HS-5 (cell line): Measurements from ENCODE around the gene GPER1.

Source experiments
- DNase-seq: peaks from one replicate; pipeline ENCODE4 v3.0.0-alpha.2; 2012; ENCODE audit warnings: low read depth

GPER1 gene

DNA sequence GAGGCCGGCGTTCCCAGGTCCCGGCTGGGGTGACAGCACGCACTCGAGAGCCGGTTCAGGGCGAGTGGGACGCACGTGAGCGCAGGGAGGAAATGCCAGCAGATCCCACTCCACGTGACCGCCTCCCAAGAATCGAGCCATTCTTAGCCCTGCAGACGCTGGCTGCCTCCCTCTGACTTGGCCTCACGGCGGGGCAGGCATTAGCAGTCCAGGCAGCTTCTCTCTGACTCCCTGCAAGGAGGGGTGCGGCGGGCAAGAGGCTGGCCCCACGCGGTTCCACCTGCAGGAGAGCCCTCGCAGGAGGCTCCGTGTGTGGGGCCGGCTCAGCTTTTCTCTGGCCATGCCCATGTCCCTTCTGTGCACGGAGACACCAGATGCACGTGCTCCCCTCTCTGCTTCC is 33.5 kb upstream of the GPER1 start:
- DNase-seq, result no peak

DNA sequence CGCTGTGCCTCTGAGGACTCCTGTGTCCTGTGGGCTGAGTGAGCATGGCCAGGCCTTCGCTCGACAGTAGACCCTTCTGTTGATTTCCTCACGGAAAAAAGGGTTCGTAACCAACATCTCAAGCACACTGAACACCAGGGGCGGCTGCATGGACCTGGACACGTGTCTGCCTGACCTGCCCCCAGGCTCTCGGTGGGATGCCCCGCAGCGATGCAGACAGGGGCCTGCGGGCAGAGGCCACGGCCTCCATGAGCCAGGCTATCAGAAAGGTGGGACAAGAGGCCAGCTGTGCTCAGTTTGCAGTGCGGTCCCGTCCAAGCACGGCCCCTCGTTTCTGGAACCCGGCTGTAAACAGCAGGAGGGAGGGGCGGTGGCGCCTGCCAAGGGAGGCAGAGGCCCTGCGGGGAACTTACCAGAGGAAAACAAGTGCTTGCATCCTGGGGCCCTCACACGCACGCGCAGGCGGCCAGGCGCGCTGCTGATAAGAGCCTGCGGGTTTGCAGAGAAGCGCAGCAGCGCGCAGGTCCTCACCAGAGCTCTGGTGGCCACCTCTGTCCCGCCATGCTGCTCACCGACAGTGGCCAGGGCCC is 33.0 kb upstream of the GPER1 start:
- no peak for DNase-seq

DNA sequence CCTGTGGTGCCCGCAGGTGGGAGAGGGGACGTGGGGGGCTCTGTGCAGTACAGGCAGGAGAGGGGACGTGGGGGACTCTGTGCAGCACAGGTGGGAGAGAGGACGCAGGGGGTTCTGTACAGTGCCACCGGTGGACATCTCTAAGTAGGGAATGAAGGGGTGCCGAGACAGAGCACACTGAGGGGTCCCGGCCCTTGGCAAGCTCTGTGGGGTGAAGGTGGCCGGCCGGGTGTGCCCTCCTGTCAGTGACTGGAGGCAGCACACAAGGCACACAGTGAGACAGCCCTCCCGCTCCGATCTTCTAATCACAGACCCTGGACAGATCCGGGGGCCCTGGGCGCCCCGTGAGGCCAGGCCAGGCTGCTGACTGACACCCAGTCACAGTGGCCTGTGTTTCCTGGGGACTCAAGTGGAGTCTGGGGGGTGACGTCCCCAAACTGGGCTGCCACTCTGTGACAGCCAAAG is 32.4 kb upstream of the GPER1 start:
- DNase-seq, result no peak

GRCh38 chr7:1055956-1056784 is 31.7 kb upstream of the GPER1 start:
- DNase-seq, result no peak

DNA sequence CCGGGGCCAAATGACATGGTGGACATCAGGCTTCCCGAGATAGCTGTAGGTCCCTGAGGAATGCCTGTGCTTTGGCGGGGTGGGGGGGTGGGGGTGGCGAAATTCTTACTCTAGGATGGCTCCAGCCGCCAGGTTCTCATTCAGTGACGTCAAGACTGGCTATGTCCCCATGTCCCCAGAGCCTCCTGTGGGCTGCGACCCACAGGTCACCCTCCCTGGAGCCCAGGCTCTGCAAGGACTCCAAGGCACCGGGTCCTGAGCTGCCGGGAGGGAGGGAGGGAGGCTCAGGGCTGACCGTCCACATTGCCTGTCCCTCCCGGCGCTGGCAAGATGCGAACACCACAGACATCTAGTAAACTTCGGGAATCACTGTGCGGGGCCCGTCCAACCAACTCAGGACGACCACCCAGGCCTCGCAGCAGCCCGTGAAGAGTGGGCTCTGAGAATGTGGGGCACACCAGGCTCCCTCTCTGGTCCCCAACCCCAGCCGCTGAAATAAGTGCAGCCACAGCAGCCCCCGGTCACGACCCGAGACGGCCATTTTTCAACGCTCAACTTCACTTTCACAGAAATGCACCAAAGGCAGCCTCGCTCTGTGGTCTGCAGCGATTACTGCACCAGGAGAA is 31.0 kb upstream of the GPER1 start:
- DNase-seq, result no peak

DNA sequence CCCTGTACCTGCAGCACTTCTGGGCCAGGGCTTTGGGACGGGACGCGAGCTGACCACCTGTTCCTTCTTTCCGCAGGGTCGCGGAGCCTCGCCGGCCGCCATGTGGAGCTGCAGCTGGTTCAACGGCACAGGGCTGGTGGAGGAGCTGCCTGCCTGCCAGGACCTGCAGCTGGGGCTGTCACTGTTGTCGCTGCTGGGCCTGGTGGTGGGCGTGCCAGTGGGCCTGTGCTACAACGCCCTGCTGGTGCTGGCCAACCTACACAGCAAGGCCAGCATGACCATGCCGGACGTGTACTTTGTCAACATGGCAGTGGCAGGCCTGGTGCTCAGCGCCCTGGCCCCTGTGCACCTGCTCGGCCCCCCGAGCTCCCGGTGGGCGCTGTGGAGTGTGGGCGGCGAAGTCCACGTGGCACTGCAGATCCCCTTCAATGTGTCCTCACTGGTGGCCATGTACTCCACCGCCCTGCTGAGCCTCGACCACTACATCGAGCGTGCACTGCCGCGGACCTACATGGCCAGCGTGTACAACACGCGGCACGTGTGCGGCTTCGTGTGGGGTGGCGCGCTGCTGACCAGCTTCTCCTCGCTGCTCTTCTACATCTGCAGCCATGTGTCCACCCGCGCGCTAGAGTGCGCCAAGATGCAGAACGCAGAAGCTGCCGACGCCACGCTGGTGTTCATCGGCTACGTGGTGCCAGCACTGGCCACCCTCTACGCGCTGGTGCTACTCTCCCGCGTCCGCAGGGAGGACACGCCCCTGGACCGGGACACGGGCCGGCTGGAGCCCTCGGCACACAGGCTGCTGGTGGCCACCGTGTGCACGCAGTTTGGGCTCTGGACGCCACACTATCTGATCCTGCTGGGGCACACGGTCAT is 30.3 kb upstream of the GPER1 start:
- no peak for DNase-seq

DNA sequence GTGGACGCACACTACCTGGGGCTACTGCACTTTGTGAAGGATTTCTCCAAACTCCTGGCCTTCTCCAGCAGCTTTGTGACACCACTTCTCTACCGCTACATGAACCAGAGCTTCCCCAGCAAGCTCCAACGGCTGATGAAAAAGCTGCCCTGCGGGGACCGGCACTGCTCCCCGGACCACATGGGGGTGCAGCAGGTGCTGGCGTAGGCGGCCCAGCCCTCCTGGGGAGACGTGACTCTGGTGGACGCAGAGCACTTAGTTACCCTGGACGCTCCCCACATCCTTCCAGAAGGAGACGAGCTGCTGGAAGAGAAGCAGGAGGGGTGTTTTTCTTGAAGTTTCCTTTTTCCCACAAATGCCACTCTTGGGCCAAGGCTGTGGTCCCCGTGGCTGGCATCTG is 29.6 kb upstream of the GPER1 start:
- DNase-seq, result no peak

GRCh38 chr7:1058821-1059199 is 29.1 kb upstream of the GPER1 start:
- no peak for DNase-seq

- DNase-seq, result no peak
Measured at GRCh38 chr7:1059200-1060091, 28.5 kb upstream of the GPER1 start.

DNA sequence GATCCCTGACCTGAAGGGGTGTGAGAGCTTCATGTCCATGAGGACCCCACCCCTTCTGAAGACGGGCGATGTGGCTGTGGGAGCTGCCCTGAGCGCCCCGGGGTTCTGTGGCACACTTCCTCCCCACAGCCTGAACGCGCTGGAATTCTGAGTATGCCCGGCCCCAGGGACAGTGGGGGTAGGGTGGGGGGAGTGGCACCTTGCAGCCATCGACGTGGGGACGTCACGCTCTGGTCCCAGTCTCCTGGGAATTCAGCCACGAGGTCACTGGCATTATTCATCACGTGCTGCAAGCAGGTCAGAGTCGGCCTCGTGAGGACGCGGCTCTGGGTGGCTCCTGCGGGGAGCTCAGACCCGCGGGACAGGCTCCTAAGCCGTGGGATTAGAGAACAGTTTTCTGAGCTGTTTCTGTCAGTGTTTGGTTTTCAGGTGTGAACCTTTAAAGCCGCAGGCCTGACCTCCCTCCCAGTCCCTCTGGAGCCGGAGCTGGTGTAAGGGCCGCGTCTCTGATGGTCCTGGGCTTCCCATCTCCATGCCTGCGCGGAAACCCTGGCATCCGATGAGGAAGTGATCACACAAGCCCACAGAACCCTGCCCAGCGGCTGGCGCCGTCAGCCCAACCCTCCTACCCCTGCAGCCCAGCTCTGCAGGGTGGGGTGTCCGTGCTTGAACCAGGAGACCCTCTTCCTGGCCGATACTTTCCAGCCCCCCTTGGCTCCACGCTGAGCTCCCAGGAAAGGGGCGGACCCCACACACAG is 27.4 kb upstream of the GPER1 start:
- no peak for DNase-seq

DNA sequence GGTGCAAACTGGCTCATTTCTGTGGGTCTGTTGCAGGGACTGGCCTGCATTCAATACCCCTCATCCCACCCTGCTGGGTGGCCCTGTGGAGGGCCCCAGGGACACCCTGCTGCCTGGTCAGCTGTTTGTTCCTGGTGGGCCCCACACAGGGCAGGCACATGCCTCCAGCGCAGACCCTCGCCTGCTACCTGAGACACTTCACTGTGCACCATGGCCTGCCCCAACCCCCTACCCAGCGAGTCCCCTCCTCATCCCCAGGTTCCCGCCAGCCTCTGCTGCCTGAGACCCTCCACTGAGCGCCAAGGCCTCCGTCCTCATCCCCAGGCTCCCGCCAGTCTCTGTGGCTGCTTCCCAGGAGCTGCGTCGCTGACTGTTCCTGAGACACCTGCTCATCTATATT is 26.7 kb upstream of the GPER1 start:
- no peak for DNase-seq

GRCh38 chr7:1062296-1063294 is 25.3 kb upstream of the GPER1 start:
- DNase-seq, result no peak

DNA sequence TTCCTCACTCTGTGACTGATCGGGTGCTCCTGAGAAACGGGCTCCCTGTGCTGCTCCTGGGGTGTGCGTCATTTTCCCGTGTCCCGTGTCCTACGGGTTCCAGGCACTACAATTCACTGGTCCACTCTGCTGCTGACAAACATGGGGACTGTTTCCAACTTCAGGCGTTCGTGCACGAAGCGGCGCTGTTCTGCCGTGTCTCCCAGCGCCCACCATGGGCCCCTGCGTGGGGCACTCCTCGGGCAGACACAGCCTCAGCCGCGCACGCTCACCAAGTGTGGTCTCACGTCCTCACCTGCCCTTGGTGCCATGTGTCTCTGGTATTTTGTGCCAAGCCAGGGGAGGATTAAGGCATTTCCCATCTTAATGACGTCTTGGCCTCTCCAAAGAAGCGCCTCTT is 24.6 kb upstream of the GPER1 start:
- no peak for DNase-seq

DNA sequence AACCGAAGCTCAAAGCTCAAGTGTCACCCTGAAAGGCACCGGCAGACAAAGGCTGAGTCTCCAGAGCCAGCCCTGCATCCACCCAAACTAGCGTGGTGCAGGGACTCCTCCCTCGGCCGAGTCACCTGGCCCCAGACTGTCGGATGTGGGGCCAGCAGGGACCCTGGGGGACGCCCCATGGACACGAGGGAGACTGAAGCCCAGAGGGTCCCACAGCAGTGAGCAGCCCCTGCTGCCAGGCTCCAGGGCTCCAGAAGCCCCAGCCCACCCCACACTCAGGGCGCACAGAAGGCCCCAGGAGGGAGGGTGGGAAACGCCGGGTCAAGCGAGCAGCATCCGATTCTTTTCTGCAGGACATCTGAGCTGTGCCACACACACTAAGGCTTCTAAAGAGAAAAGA is 23.3 kb upstream of the GPER1 start:
- no peak for DNase-seq

- no peak for DNase-seq
Measured at GRCh38 chr7:1065263-1065584, 22.7 kb upstream of the GPER1 start.

- DNase-seq, result no peak
Measured at GRCh38 chr7:1065585-1066241, 22.2 kb upstream of the GPER1 start.

GRCh38 chr7:1066242-1066588 is 21.7 kb upstream of the GPER1 start:
- DNase-seq, result no peak

DNA sequence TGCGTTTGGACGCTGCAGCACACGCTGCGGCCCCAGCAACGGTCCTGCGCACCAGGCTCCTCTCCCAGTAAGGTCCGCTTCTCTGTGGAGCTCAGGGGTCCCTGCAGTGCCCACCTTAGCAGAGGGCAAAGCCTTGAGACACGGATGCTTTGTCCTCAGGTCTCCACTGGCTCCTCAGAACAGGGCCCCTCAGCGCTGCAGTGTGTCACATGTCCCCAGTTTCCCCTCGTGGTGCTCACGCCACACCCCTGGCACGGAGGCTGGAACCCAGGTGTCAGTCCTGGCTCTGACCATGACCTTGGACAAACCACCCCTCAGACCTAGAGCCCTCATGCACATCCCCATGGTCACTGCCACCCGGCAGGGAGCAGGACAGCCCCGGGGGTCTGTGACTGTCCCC is 19.9 kb upstream of the GPER1 start:
- DNase-seq, result no peak

GRCh38 chr7:1068619-1069018 is 19.3 kb upstream of the GPER1 start:
- no peak for DNase-seq
